DOHH2 (cell line): ENCODE measurements around the gene ZFAND4.

ENCODE experiments used
- H3F3A ChIP-seq: fragments of 200-600 bp; sonication (generic), shearing (Covaris generic); 2 replicates; pipeline ENCODE4 v1.6.0; 2016; ENCODE audit warnings: antibody characterized with exemption, mild to moderate bottlenecking; ENCODE audit not compliant: control insufficient read depth, insufficient read depth
- H3K27ac ChIP-seq: fragments of 200-600 bp; sonication (generic); 2 replicates; pipeline ENCODE4 v1.5.1; 2014; ENCODE audit warnings: low read depth, mild to moderate bottlenecking, low read length, moderate library complexity
- H3K27me3 ChIP-seq: fragments of 200-600 bp; sonication (generic); 2 replicates; pipeline ENCODE4 v1.6.1; 2014; ENCODE audit warnings: mild to moderate bottlenecking, low read length, mixed read lengths; ENCODE audit not compliant: control insufficient read depth
- H3K36me3 ChIP-seq: fragments of 200-600 bp; sonication (generic); 2 replicates; pipeline ENCODE4 v1.6.1; 2014; ENCODE audit warnings: mild to moderate bottlenecking, low read length, moderate library complexity, mixed read lengths; ENCODE audit not compliant: control insufficient read depth
- H3K4me1 ChIP-seq: fragments of 200-600 bp; sonication (generic); 2 replicates; pipeline ENCODE4 v1.6.1; 2014; ENCODE audit warnings: mild to moderate bottlenecking, low read length, mixed read lengths; ENCODE audit not compliant: control insufficient read depth
- H3K4me2 ChIP-seq: fragments of 200-600 bp; sonication (generic); 2 replicates; pipeline ENCODE4 v1.6.0; 2014; ENCODE audit warnings: mild to moderate bottlenecking, low read length, moderate library complexity
- H3K4me3 ChIP-seq: fragments of 200-600 bp; sonication (generic); 2 replicates; pipeline ENCODE4 v1.5.1; 2014; ENCODE audit warnings: mild to moderate bottlenecking, low read length, mixed read lengths
- H3K79me2 ChIP-seq: fragments of 200-600 bp; sonication (generic); 2 replicates; pipeline ENCODE4 v1.6.1; 2014; ENCODE audit warnings: mild to moderate bottlenecking, low read length, mixed read lengths; ENCODE audit not compliant: control insufficient read depth
- H3K9me2 ChIP-seq: fragments of 200-600 bp; sonication (generic); replicated peaks from 2 replicates; pipeline ENCODE4 v1.6.1; 2014; ENCODE audit warnings: mild to moderate bottlenecking, low read length, mixed read lengths; ENCODE audit not compliant: control insufficient read depth
- H3K9me3 ChIP-seq: fragments of 200-600 bp; sonication (generic); 2 replicates; pipeline ENCODE4 v1.6.1; 2014; ENCODE audit warnings: antibody characterized with exemption, low read length, mixed read lengths; ENCODE audit not compliant: control insufficient read depth, insufficient read depth
- H4K20me1 ChIP-seq: fragments of 200-600 bp; sonication (generic); 2 replicates; pipeline ENCODE4 v1.6.0; 2014; ENCODE audit warnings: low read depth, mild to moderate bottlenecking, antibody characterized with exemption, low read length, moderate library complexity; ENCODE audit not compliant: control insufficient read depth, insufficient read depth
- CTCF ChIP-seq: fragments of 200-600 bp; sonication (generic); IDR thresholded peaks from one replicate; pipeline ENCODE4 v1.5.1; 2014; ENCODE audit warnings: antibody characterized with exemption, mild to moderate bottlenecking, low read depth, low read length; ENCODE audit not compliant: poor library complexity, severe bottlenecking
- EZH2phosphoT487 ChIP-seq: fragments of 200-600 bp; sonication (generic); IDR thresholded peaks from 2 replicates; pipeline ENCODE4 v1.6.1; 2017; ENCODE audit warnings: borderline replicate concordance, mild to moderate bottlenecking, antibody characterized with exemption, low read length, moderate library complexity, mixed read lengths

ZFAND4 gene

GRCh38 chr10:45591280-45591679 lies 81.3 kb downstream of the ZFAND4 start:
- Histone ChIP-seq H3K4me3 (no peak overlapping the region), H3K4me2 (no peak overlapping the region), H3K9me3 (peaks cover 14% of the 10 kb centered on the region; the same call in 1 of the 2 replicates), H3K9me2 (no peaks in the 10 kb centered on the region), H4K20me1 (no peaks in the 10 kb centered on the region), H3F3A (no peaks in the 10 kb centered on the region; the same call in 1 of the 2 replicates), H3K4me1 (peaks cover 29% of the 10 kb centered on the region), H3K27ac (no peak overlapping the region), H3K36me3 (peaks cover 9% of the 10 kb centered on the region), H3K27me3 (no peaks in the 10 kb centered on the region), H3K79me2 (peaks cover 24% of the 10 kb centered on the region)
- TF ChIP-seq EZH2phosphoT487 (no peak), CTCF (no peak)

GRCh38 chr10:45589868-45590267 lies 82.7 kb downstream of the ZFAND4 start:
- Histone ChIP-seq H3K9me2 (no peaks in the 10 kb centered on the region), H4K20me1 (no peaks in the 10 kb centered on the region), H3K4me2 (no peak overlapping the region), H3K27ac (no peak overlapping the region), H3K4me3 (no peak overlapping the region), H3K79me2 (peaks cover 24% of the 10 kb centered on the region), H3K27me3 (no peaks in the 10 kb centered on the region), H3K9me3 (peaks cover 17% of the 10 kb centered on the region; the same call in 1 of the 2 replicates), H3K4me1 (peaks cover 25% of the 10 kb centered on the region), H3F3A (no peaks in the 10 kb centered on the region; the same call in 1 of the 2 replicates), H3K36me3 (peaks cover 9% of the 10 kb centered on the region)
- TF ChIP-seq EZH2phosphoT487, result no peak
- TF ChIP-seq CTCF, result no peak

GRCh38 chr10:45589009-45589408 lies 83.6 kb downstream of the ZFAND4 start:
- no peak overlapping the region for H3K27ac ChIP-seq
- no peak for TF ChIP-seq CTCF
- no peak for TF ChIP-seq EZH2phosphoT487

More at GRCh38 chr10:45589009-45589408, 83.6 kb downstream of the ZFAND4 start:
- Histone ChIP-seq H3F3A (no peaks in the 10 kb centered on the region; the same call in 1 of the 2 replicates), H3K4me3 (no peak overlapping the region), H3K36me3 (peaks cover 9% of the 10 kb centered on the region), H3K27me3 (no peaks in the 10 kb centered on the region), H3K4me2 (no peak overlapping the region), H4K20me1 (no peaks in the 10 kb centered on the region), H3K4me1 (peaks cover 23% of the 10 kb centered on the region), H3K79me2 (peaks cover 27% of the 10 kb centered on the region), H3K9me2 (no peaks in the 10 kb centered on the region), H3K9me3 (peaks cover 17% of the 10 kb centered on the region; the same call in 1 of the 2 replicates)
